Pancreas (tissue), 10 donors: Measurements from ENCODE around the gene SH2D1A. TPM values are rescaled to one million over a fixed set of nuclear protein-coding genes. Genes with fewer than 3 reads are reported as not detected.

ENCODE experiments used
- ATAC-seq, 4 donors: fragments of 200-7000 bp; cut with Tn5 transposase; one replicate each; pipeline versions ENCODE4 v1.8.0 to v1.9.1; 2020; ENCODE audit warnings: mild to moderate bottlenecking in 4 of 4, moderate library complexity in 4 of 4
- DNase-seq, 6 donors: peaks; one replicate each; pipeline ENCODE4 v3.0.0-alpha.2; 2020
- FAIRE-seq: peaks from 2 replicates; lab custom pipeline; 2012; peaks lifted over from hg19 to GRCh38; lab: Jason Lieb, UNC
- H3K27ac ChIP-seq, 4 donors: fragments of 200-600 bp; sonication (generic); 1 replicate in 3 of 4; 2 replicates in 1 of 4; pipeline versions ENCODE4 v1.5.0 to v1.8.0; 2020
- H3K27me3 ChIP-seq, 4 donors: fragments of 200-600 bp; one replicate each; pipeline ENCODE4 v1.8.0; 2021
- H3K36me3 ChIP-seq, 3 donors: fragments of 200-600 bp; sonication (generic) in 1 of 3; one replicate each; pipeline versions ENCODE4 v1.5.0 to v1.8.0; 2020 to 2021
- H3K4me1 ChIP-seq, 3 donors: fragments of 200-600 bp; one replicate each; pipeline ENCODE4 v1.8.0; 2021
- H3K4me3 ChIP-seq, 4 donors: fragments of 200-600 bp; sonication (generic) in 2 of 4; one replicate each; pipeline versions ENCODE4 v1.5.0 to v1.8.0; 2020 to 2021
- H3K9me3 ChIP-seq, 4 donors: fragments of 200-600 bp; one replicate each; pipeline ENCODE4 v1.8.0; 2021
- CTCF ChIP-seq, 4 donors: fragments of 200-600 bp; sonication (generic) in 3 of 4; IDR thresholded peaks; one replicate each; pipeline versions ENCODE4 v1.5.0 to v1.8.0; 2021; ENCODE audit warnings: antibody characterized with exemption in 4 of 4
- WGBS, 2 donors: extraction: QIAGEN DNeasy Blood & Tissue Kit; methylation state at CpG; one replicate each; pipeline ENCODE4 v1.1.7; 2013; 5-methylcytosine and 5-hydroxymethylcytosine counted together
- intact Hi-C, 3 donors: fragments of 100-400 bp; cut with DNase I; formaldehyde crosslinking; loops; one replicate each; pipeline versions ENCODE4 v1.11.1 to v1.14.2; 2022
- polyA plus RNA-seq, 2 donors: library from polyadenylated mRNA; stranded (reverse); fragments of 200-250 nt; gene quantifications; one replicate each; pipeline ENCODE4 v1.2.3, GENCODE V29; 2013
- total RNA-seq, 6 donors: library from RNA; stranded (reverse); fragmentation: NEBNext Ultra II Directional in 4 of 6; extraction: Animal tissue kit (Norgen Biotek cat#: 25700) in 4 of 6; gene quantifications; one replicate each; pipeline versions ENCODE4 v1.2.1 to v1.2.4, GENCODE V29; 2021 to 2023
- donor health status: healthy with polysubstance abuse.
- donor health status: DM: no; HTN: no; CAD: no; lungs with moderate emphysema.
- donor health status: DM: no; HTN: no; CAD: no.
- donor health status: control.
- donor health status: control.
- donor health status: Bipolar disorder and iron deficiency.
- donor health status: DM: yes; HTN: yes; CAD: no.
- donor health status: DM: no; HTN: no; CAD: no.
- donor health status: DM: no; HTN: no; CAD: no.
- donor health status: DM: yes; HTN: yes; CAD: no.

SH2D1A gene
- total and polyA plus RNA-seq, 8 donors = 0.08 to 0.23 (median 0.15) TPM; not detected in 2

- DNase-seq (no peak), ATAC-seq (no peak), FAIRE-seq (no peak)
- Histone ChIP-seq H3K4me1 (no peaks in the 10 kb centered on the region), H3K4me3 (no peak overlapping the region), H3K9me3 (no peaks in the 10 kb centered on the region), H3K27me3 (no peaks in the 10 kb centered on the region), H3K36me3 (no peaks in the 10 kb centered on the region), H3K27ac (no peak overlapping the region)
- intact Hi-C loops = no loop called here
- TF ChIP-seq CTCF (IDR thresholded peaks at IDR 0.05) = no peak
- WGBS, 2 donors = 15 to 18% methylated on average over 1 of the region's 1 CpG
These were observed 8.4 kb upstream of the SH2D1A start for GRCh38 chrX:124337916-124338315.

DNA sequence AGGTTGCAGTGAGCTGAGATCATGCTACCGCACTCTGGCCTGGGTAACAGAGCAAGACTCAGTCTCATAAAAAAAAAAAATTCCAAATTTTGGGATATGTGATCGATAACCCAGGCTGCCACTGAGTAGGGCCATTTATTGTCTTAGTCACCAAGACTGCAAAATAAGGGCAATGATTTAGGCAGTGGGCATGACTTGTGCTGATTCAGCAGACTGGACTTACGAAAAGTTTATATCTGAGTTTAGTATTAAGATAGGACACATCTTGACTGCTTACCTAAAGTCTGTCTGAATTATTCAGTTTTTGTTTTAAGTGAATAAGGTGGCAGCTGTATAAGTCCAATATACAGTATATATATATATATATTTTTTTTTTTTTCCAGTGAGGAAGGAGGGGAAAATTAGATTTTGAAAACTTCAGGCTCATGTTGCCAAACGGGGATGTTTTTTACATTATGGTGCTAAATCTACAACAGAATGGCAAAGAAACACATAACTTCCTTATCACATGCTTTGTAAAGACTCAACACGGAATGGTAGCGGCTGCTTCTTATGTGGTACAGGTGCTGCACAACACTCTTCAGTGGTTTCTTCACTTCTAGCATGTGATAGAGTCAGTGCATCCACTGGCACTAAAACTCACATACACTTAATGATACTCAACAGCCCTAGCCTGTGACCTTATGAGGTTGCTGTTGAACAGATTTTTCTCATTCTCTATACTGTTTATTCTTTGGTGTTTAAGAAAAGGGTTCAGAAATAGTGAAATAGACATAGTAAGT lies 7.4 kb upstream of the SH2D1A start:
- no peak overlapping the region for H3K4me3 ChIP-seq
- FAIRE-seq (no peak), DNase-seq (no peak), ATAC-seq (no peak)
- H3K9me3 ChIP-seq = no peaks in the 10 kb centered on the region
- no peak overlapping the region for H3K27ac ChIP-seq
- no peaks in the 10 kb centered on the region for H3K36me3 ChIP-seq
- no peaks in the 10 kb centered on the region for H3K27me3 ChIP-seq
- no peak for TF ChIP-seq CTCF (IDR thresholded peaks at IDR 0.05)
- intact Hi-C loops = no loop called here
- 68 to 79% methylated on average over 6 of the region's 6 CpGs for WGBS, 2 donors
- no peaks in the 10 kb centered on the region for H3K4me1 ChIP-seq

DNA sequence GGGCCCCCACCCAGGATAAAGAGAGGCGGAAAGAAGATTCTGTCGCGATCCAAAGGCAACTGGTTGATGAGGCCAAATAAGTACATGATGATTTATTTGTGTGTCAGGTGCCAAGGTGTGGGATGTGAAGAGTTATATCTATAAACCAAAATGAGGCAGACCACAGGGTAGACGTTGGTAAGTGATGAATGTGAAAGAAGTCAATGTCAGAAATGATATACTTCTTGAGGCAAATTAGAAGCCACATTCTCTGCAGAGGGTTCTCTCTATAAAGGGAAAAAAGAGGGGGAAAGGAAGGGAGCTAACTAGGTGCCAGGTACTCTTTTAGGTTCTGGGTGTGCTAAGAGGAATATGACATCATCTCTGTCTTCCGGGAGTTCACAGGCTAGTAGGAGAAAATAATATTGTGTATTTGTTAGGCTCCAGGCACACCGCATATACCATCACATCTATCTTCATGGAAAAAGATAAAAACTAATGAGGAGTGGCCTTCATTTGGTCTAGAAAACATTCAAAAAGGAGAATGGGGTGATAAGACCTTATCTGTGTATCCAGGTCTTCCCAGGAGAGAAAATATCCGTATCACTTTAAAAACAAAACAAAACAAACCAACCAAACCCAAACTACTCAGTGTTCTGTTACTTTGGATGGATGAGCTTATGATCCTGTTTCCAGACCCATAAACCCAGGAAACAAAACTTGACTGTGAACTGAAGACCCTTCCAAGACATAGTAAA lies 4.8 kb upstream of the SH2D1A start:
- intact Hi-C loops = no loop called here
- Histone ChIP-seq H3K27me3 (no peaks in the 10 kb centered on the region), H3K36me3 (no peaks in the 10 kb centered on the region), H3K4me1 (no peaks in the 10 kb centered on the region), H3K4me3 (no peak overlapping the region), H3K9me3 (no peaks in the 10 kb centered on the region), H3K27ac (no peak overlapping the region)
- no peak for FAIRE-seq
- DNase-seq = no peak
- ATAC-seq = no peak
- no peak for TF ChIP-seq CTCF (IDR thresholded peaks at IDR 0.05)
- 60 to 65% methylated on average over 7 of the region's 7 CpGs for WGBS, 2 donors

GRCh38 chrX:124342174-124342867 lies 4.0 kb upstream of the SH2D1A start:
- Histone ChIP-seq H3K4me3 (no peak overlapping the region), H3K27me3 (no peaks in the 10 kb centered on the region), H3K4me1 (no peaks in the 10 kb centered on the region), H3K27ac (no peak overlapping the region), H3K36me3 (no peaks in the 10 kb centered on the region), H3K9me3 (no peaks in the 10 kb centered on the region)
- FAIRE-seq (no peak), ATAC-seq (no peak), DNase-seq (no peak)
- WGBS, 2 donors = 55 to 74% methylated on average over 7 of the region's 7 CpGs
- TF ChIP-seq CTCF (IDR thresholded peaks at IDR 0.05) = no peak
- intact Hi-C loops = no loop called here
